SU-DHL-6 (cell line): ENCODE measurements around the gene TMEM82.

Experiments used
- H2AFZ ChIP-seq: fragments of 200-600 bp; sonication (generic); 2 replicates; pipeline ENCODE4 v1.6.1; 2014; ENCODE audit warnings: low read depth, mild to moderate bottlenecking, moderate library complexity, mixed read lengths, antibody characterized with exemption, low read length; ENCODE audit not compliant: severe bottlenecking
- H3F3A ChIP-seq: fragments of 200-600 bp; shearing (Covaris generic); 2 replicates; pipeline ENCODE4 v1.6.0; 2016; ENCODE audit warnings: antibody characterized with exemption, mild to moderate bottlenecking; ENCODE audit not compliant: insufficient read depth
- H3K27ac ChIP-seq: fragments of 200-600 bp; sonication (generic); 2 replicates; pipeline ENCODE4 v1.5.1; 2016; ENCODE audit warnings: low read depth, mild to moderate bottlenecking, low read length, moderate library complexity, mixed read lengths
- H3K27me3 ChIP-seq: fragments of 200-600 bp; sonication (generic), shearing (Covaris generic); 2 replicates; pipeline ENCODE4 v1.6.0; 2014; ENCODE audit warnings: mild to moderate bottlenecking, low read length
- H3K36me3 ChIP-seq: fragments of 200-600 bp; sonication (generic); 2 replicates; pipeline ENCODE4 v1.6.1; 2014; ENCODE audit warnings: mild to moderate bottlenecking, low read length, mixed read lengths
- H3K4me2 ChIP-seq: fragments of 300-600, 200-600 bp; shearing (Covaris generic), sonication (generic); 2 replicates; pipeline ENCODE4 v1.6.0; 2014; ENCODE audit warnings: low read length, low read depth, mild to moderate bottlenecking; ENCODE audit not compliant: poor library complexity, severe bottlenecking
- H3K4me3 ChIP-seq: fragments of 200-600 bp; sonication (generic); 2 replicates; pipeline ENCODE4 v1.5.1; 2014; ENCODE audit warnings: antibody characterized with exemption, low read length, mild to moderate bottlenecking, mixed read lengths; ENCODE audit not compliant: insufficient read depth, poor library complexity, severe bottlenecking
- H3K79me2 ChIP-seq: fragments of 200-600 bp; sonication (generic); 2 replicates; pipeline ENCODE4 v1.6.1; 2014; ENCODE audit warnings: mild to moderate bottlenecking, low read length, moderate library complexity; ENCODE audit not compliant: insufficient read depth
- H3K9ac ChIP-seq: fragments of 200-600 bp; sonication (generic); 2 replicates; pipeline ENCODE4 v1.7.0; 2014; ENCODE audit warnings: mild to moderate bottlenecking, low read length
- H3K9me2 ChIP-seq: fragments of 200-600 bp; sonication (generic); replicated peaks from 2 replicates; pipeline ENCODE4 v1.6.1; 2014; ENCODE audit warnings: low read length; ENCODE audit not compliant: insufficient read depth
- H3K9me3 ChIP-seq: fragments of 200-600 bp; sonication (generic); 2 replicates; pipeline ENCODE4 v1.6.1; 2014; ENCODE audit warnings: low read length, mixed read lengths; ENCODE audit not compliant: insufficient read depth
- H4K20me1 ChIP-seq: fragments of 200-600 bp; sonication (generic); 2 replicates; pipeline ENCODE4 v1.6.1; 2014; ENCODE audit warnings: low read depth, mild to moderate bottlenecking, antibody characterized with exemption, low read length, moderate library complexity, mixed read lengths
- CTCF ChIP-seq: fragments of 200-600 bp; sonication (generic); IDR thresholded peaks from one replicate; pipeline ENCODE4 v1.5.1; 2017; ENCODE audit warnings: antibody characterized with exemption, mild to moderate bottlenecking, low read length, moderate library complexity; ENCODE audit not compliant: insufficient read depth, poor library complexity, severe bottlenecking
- EZH2phosphoT487 ChIP-seq: fragments of 200-600 bp; sonication (generic), shearing (Covaris generic); conservative IDR thresholded peaks from 2 replicates; pipeline ENCODE4 v1.6.1; 2018; ENCODE audit warnings: mild to moderate bottlenecking, antibody characterized with exemption, low read length, moderate library complexity, mixed read lengths

Gene TMEM82

GRCh38 chr1:15727866-15728534, 14.3 kb upstream of the TMEM82 start:
- no peak overlapping the region for H3K9ac ChIP-seq

GRCh38 chr1:15728937-15729657, 13.2 kb upstream of the TMEM82 start:
- Histone ChIP-seq H4K20me1 (no peaks in the 10 kb centered on the region), H3K79me2 (no peaks in the 10 kb centered on the region), H3K4me2 (no peak overlapping the region), H3K36me3 (no peaks in the 10 kb centered on the region), H3K27me3 (no peaks in the 10 kb centered on the region), H3K9ac (no peak overlapping the region), H3K9me2 (no peaks in the 10 kb centered on the region), H3F3A (no peaks in the 10 kb centered on the region), H3K4me3 (no peak overlapping the region), H3K9me3 (no peaks in the 10 kb centered on the region), H3K27ac (no peak overlapping the region), H2AFZ (no peak overlapping the region)
- TF ChIP-seq CTCF: no peak
- TF ChIP-seq EZH2phosphoT487: no peak

More at GRCh38 chr1:15727866-15728534, 14.3 kb upstream of the TMEM82 start:
- Histone ChIP-seq H3K4me3 (no peak overlapping the region), H3K27ac (no peak overlapping the region), H3K36me3 (no peaks in the 10 kb centered on the region), H3K9me2 (no peaks in the 10 kb centered on the region), H3K27me3 (no peaks in the 10 kb centered on the region), H3K79me2 (no peaks in the 10 kb centered on the region), H2AFZ (no peak overlapping the region), H3K9me3 (no peaks in the 10 kb centered on the region), H3F3A (no peaks in the 10 kb centered on the region), H3K4me2 (no peak overlapping the region), H4K20me1 (no peaks in the 10 kb centered on the region)
- TF ChIP-seq EZH2phosphoT487: no peak

- Histone ChIP-seq H3K27me3 (no peaks in the 10 kb centered on the region), H4K20me1 (no peaks in the 10 kb centered on the region), H3K27ac (no peak overlapping the region), H3F3A (no peaks in the 10 kb centered on the region), H3K36me3 (no peaks in the 10 kb centered on the region), H3K4me2 (no peak overlapping the region), H3K79me2 (no peaks in the 10 kb centered on the region), H3K9me2 (no peaks in the 10 kb centered on the region), H3K4me3 (no peak overlapping the region), H2AFZ (no peak overlapping the region), H3K9me3 (no peaks in the 10 kb centered on the region), H3K9ac (no peak overlapping the region)
- no peak for TF ChIP-seq CTCF
- TF ChIP-seq EZH2phosphoT487: no peak
These were observed 11.9 kb upstream of the TMEM82 start for GRCh38 chr1:15730423-15730822.

GRCh38 chr1:15730936-15731335, 11.4 kb upstream of the TMEM82 start:
- no peaks in the 10 kb centered on the region for H4K20me1 ChIP-seq
- H3K36me3 ChIP-seq: no peaks in the 10 kb centered on the region

More at GRCh38 chr1:15730936-15731335, 11.4 kb upstream of the TMEM82 start:
- Histone ChIP-seq H2AFZ (no peak overlapping the region), H3K4me2 (no peak overlapping the region), H3K27me3 (no peaks in the 10 kb centered on the region), H3K9me3 (no peaks in the 10 kb centered on the region), H3K9me2 (no peaks in the 10 kb centered on the region), H3K4me3 (no peak overlapping the region), H3K9ac (no peak overlapping the region), H3K27ac (no peak overlapping the region), H3K79me2 (no peaks in the 10 kb centered on the region), H3F3A (no peaks in the 10 kb centered on the region)
- no peak for TF ChIP-seq EZH2phosphoT487
- no peak for TF ChIP-seq CTCF
